ENCODE measurements around the gene CASQ1.

The CASQ1 gene

GRCh38 chr1:160232911-160233310, 42.5 kb downstream of the CASQ1 start:
- no peak for DNase-seq

GRCh38 chr1:160236806-160237205, 46.4 kb downstream of the CASQ1 start:
- no peak for DNase-seq

GRCh38 chr1:160237558-160237957, 47.2 kb downstream of the CASQ1 start:
- DNase-seq: no peak

- DNase-seq: no peak
These were observed 48.0 kb downstream of the CASQ1 start for GRCh38 chr1:160238408-160238807.

- no peak for DNase-seq
These were observed 49.4 kb downstream of the CASQ1 start for GRCh38 chr1:160239582-160240299.

- peak; percentile 42 for DNase-seq
These were observed 53.4 kb downstream of the CASQ1 start for GRCh38 chr1:160243767-160244166.

- DNase-seq: peak; percentile 58
These were observed 53.8 kb downstream of the CASQ1 start for GRCh38 chr1:160244209-160244608.

- DNase-seq: no peak
These were observed 55.1 kb downstream of the CASQ1 start for GRCh38 chr1:160245434-160245833.

- DNase-seq: no peak
These were observed 56.7 kb downstream of the CASQ1 start for GRCh38 chr1:160247053-160247452.

GRCh38 chr1:160251011-160251410, 60.6 kb downstream of the CASQ1 start:
- peak; percentile 69 for DNase-seq

Data from DMS 273 treated with DMSO at 0.1 percent for 48 hours (cell line).